HCT116 (cell line): Measurements from ENCODE around the gene ZNF576. TPM values are rescaled to one million over a fixed set of nuclear protein-coding genes. Genes with fewer than 3 reads are reported as not detected.

Experiments
- ATAC-seq: fragments of 200-7000 bp; cut with Tn5 transposase; 2 replicates; pipeline ENCODE4 v1.9.1; 2020; ENCODE audit warnings: mild to moderate bottlenecking, moderate library complexity
- BruUV-seq: library from RNA; stranded (reverse); fragments of 400-500 nt; replicated peaks from 2 replicates; lab custom pipeline; 2021; lab: Mats Ljungman, UMichigan
- CTCF ChIA-PET: fragments of 300-600 bp; sonication (Branson Sonifier 250); formaldehyde crosslinking; loops from one replicate; lab custom pipeline; 2021; ENCODE audit warnings: antibody characterized with exemption; lab: Charles Lee
- POLR2A ChIA-PET: fragments of 300-600, 350-600 bp; sonication (Branson Sonifier 250); formaldehyde crosslinking; loops from one replicate; lab custom pipeline; 2021; ENCODE audit warnings: antibody characterized with exemption; lab: Charles Lee
- RAD21 ChIA-PET, 2 experiments: fragments of 300-600 bp; sonication (Branson Sonifier 250); formaldehyde crosslinking; loops; one replicate each; lab custom pipeline; 2023; ENCODE audit warnings: low total read pairs in 2 of 2; ENCODE audit not compliant: uncharacterized antibody in 2 of 2, unreplicated experiment in 2 of 2, low non-redundant PET in 1 of 2; lab: Charles Lee
- DNase-seq: peaks from one replicate; pipeline ENCODE4 v3.0.0-alpha.2; 2010; ENCODE audit warnings: low read depth, low spot score
- H2AFZ ChIP-seq: fragments of 200-600 bp; shearing (Covaris generic), sonication (generic); 2 replicates; pipeline ENCODE4 v1.6.1; 2017; ENCODE audit warnings: low read depth, mixed run types, mixed read lengths, antibody characterized with exemption, low read length; ENCODE audit not compliant: poor library complexity, severe bottlenecking
- H3K27ac ChIP-seq: 2 replicates; pipeline ENCODE4 v1.5.1; 2012; ENCODE audit warnings: low read depth, low read length
- H3K27me3 ChIP-seq: fragments of 200-600 bp; sonication (generic); 2 replicates; pipeline ENCODE4 v1.6.1; 2016; ENCODE audit warnings: mixed run types, low read length, mixed read lengths; ENCODE audit not compliant: insufficient read depth
- H3K36me3 ChIP-seq, 2 experiments: fragments of 200-500 bp in 1 of 2; fragments of 200-600 bp in 1 of 2; sonication (Bioruptor generic) in 1 of 2; sonication (generic) in 1 of 2; 2 replicates each; pipeline versions ENCODE4 v1.5.1 to v1.6.1; 2014 to 2016; ENCODE audit warnings: low read length in 2 of 2, inconsistent platforms in 1 of 2, mixed read lengths in 1 of 2, mixed run types in 1 of 2; ENCODE audit not compliant: insufficient read depth in 2 of 2, control insufficient read depth in 1 of 2
- H3K4me1 ChIP-seq, 2 experiments: fragments of 200-600 bp in 1 of 2; sonication (generic) in 1 of 2; 2 replicates each; pipeline versions ENCODE4 v1.5.1 to v1.6.1; 2012 to 2017; ENCODE audit warnings: low read length in 2 of 2, inconsistent platforms in 1 of 2, mild to moderate bottlenecking in 1 of 2, mixed read lengths in 1 of 2, mixed run types in 1 of 2, moderate library complexity in 1 of 2; ENCODE audit not compliant: insufficient read depth in 2 of 2, control insufficient read depth in 1 of 2
- H3K4me2 ChIP-seq: fragments of 200-600 bp; sonication (generic); 2 replicates; pipeline ENCODE4 v1.6.1; 2017; ENCODE audit warnings: mixed run types, low read length, mixed read lengths
- H3K4me3 ChIP-seq, 2 experiments: fragments of 200-600 bp in 1 of 2; sonication (generic) in 1 of 2; replicated peaks in 1 of 2; 2 replicates each; pipeline ENCODE4 v1.5.1; 2011 to 2016; ENCODE audit warnings: low read length in 2 of 2, control low read depth in 1 of 2, low read depth in 1 of 2, mild to moderate bottlenecking in 1 of 2, mixed read lengths in 1 of 2, mixed run types in 1 of 2
- H3K79me2 ChIP-seq: fragments of 200-600 bp; sonication (generic); 2 replicates; pipeline ENCODE4 v1.6.1; 2017; ENCODE audit warnings: mild to moderate bottlenecking, mixed run types, low read length, moderate library complexity, mixed read lengths; ENCODE audit not compliant: insufficient read depth
- H3K9ac ChIP-seq: fragments of 200-600 bp; sonication (generic); 2 replicates; pipeline ENCODE4 v1.6.1; 2016; ENCODE audit warnings: low read length, mixed read lengths
- H3K9me2 ChIP-seq: fragments of 200-600 bp; sonication (generic), shearing (Covaris generic); 2 replicates; pipeline ENCODE4 v1.6.1; 2017; ENCODE audit warnings: mixed run types, mild to moderate bottlenecking, moderate library complexity; ENCODE audit not compliant: insufficient read depth
- H3K9me3 ChIP-seq, 2 experiments: fragments of 200-500 bp in 1 of 2; fragments of 200-600 bp in 1 of 2; sonication (Bioruptor generic) in 1 of 2; sonication (generic) in 1 of 2; 2 replicates each; pipeline ENCODE4 v1.6.1; 2014 to 2017; ENCODE audit warnings: low read length in 2 of 2, mixed read lengths in 2 of 2, inconsistent platforms in 1 of 2, low read depth in 1 of 2, mild to moderate bottlenecking in 1 of 2, mixed run types in 1 of 2, moderate library complexity in 1 of 2; ENCODE audit not compliant: control insufficient read depth in 1 of 2, insufficient read depth in 1 of 2
- H4K20me1 ChIP-seq: fragments of 200-600 bp; sonication (generic), shearing (Covaris generic); 2 replicates; pipeline ENCODE4 v1.6.1; 2017; ENCODE audit warnings: mixed run types, mild to moderate bottlenecking, moderate library complexity; ENCODE audit not compliant: insufficient read depth
- EGR1 ChIP-seq: IDR thresholded peaks from 2 replicates; pipeline ENCODE4 v1.6.1; 2012; ENCODE audit warnings: low read depth
- EZH2 ChIP-seq: fragments of 200-600 bp; sonication (generic); IDR thresholded peaks from 2 replicates; pipeline ENCODE4 v1.6.1; 2017; ENCODE audit warnings: antibody characterized with exemption, mixed run types
- POLR2AphosphoS5 ChIP-seq: IDR thresholded peaks from 2 replicates; pipeline ENCODE4 v1.6.1; 2011; ENCODE audit warnings: mild to moderate bottlenecking, low read depth, low read length, moderate library complexity
- RAD21 ChIP-seq: IDR thresholded peaks from 2 replicates; pipeline ENCODE4 v1.6.1; 2012; ENCODE audit warnings: low read depth, mild to moderate bottlenecking
- ZNF274 ChIP-seq: fragments of 200-500 bp; sonication (Bioruptor generic); IDR thresholded peaks from 2 replicates; pipeline ENCODE4 v1.6.1; 2014; ENCODE audit warnings: mild to moderate bottlenecking, low read depth, low read length, inconsistent platforms
- intact Hi-C: fragments of 100-400 bp; cut with micrococcal nuclease; formaldehyde crosslinking; loops from 2 replicates; pipeline ENCODE4 v1.10.0; 2022
- total RNA-seq: library from RNA; stranded (reverse); gene quantifications from one replicate; pipeline ENCODE4 v1.2.1, GENCODE V29; 2021; ENCODE audit not compliant: unreplicated experiment
- TF ChIP-seq, protein P1 (sequence below), 3 experiments: fragments of 200-600 bp in 1 of 3; sonication (generic) in 1 of 3; IDR thresholded peaks in 2 of 3; conservative IDR thresholded peaks in 1 of 3; 2 replicates each; pipeline ENCODE4 v1.5.1; 2012 to 2017; ENCODE audit warnings: low read depth in 2 of 3, low read length in 2 of 3, antibody characterized with exemption in 1 of 3, borderline replicate concordance in 1 of 3, control low read depth in 1 of 3, mild to moderate bottlenecking in 1 of 3, mixed read lengths in 1 of 3, mixed run types in 1 of 3, moderate library complexity in 1 of 3; ENCODE audit not compliant: insufficient read depth in 1 of 3

Gene ZNF576
- total RNA-seq, 1 experiment from 2014 or later = 11.2 TPM

- TF ChIP-seq, protein P1, sequence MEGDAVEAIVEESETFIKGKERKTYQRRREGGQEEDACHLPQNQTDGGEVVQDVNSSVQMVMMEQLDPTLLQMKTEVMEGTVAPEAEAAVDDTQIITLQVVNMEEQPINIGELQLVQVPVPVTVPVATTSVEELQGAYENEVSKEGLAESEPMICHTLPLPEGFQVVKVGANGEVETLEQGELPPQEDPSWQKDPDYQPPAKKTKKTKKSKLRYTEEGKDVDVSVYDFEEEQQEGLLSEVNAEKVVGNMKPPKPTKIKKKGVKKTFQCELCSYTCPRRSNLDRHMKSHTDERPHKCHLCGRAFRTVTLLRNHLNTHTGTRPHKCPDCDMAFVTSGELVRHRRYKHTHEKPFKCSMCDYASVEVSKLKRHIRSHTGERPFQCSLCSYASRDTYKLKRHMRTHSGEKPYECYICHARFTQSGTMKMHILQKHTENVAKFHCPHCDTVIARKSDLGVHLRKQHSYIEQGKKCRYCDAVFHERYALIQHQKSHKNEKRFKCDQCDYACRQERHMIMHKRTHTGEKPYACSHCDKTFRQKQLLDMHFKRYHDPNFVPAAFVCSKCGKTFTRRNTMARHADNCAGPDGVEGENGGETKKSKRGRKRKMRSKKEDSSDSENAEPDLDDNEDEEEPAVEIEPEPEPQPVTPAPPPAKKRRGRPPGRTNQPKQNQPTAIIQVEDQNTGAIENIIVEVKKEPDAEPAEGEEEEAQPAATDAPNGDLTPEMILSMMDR (IDR thresholded peaks at IDR 0.05 in 2 of 3, conservative IDR thresholded peaks at IDR 0.05 in 1 of 3; ENCODE audit: borderline replicate concordance in 1 of 3, insufficient read depth in 1 of 3, low read depth in 2 of 3, low read length in 2 of 3) = no peak
- TF ChIP-seq EZH2 (no peak), RAD21 (no peak), ZNF274 (no peak)
These were observed 23.1 kb downstream of the ZNF576 start, which contains the start of gene ZNF428 (continued) for GRCh38 chr19:43619262-43620060.

DNA sequence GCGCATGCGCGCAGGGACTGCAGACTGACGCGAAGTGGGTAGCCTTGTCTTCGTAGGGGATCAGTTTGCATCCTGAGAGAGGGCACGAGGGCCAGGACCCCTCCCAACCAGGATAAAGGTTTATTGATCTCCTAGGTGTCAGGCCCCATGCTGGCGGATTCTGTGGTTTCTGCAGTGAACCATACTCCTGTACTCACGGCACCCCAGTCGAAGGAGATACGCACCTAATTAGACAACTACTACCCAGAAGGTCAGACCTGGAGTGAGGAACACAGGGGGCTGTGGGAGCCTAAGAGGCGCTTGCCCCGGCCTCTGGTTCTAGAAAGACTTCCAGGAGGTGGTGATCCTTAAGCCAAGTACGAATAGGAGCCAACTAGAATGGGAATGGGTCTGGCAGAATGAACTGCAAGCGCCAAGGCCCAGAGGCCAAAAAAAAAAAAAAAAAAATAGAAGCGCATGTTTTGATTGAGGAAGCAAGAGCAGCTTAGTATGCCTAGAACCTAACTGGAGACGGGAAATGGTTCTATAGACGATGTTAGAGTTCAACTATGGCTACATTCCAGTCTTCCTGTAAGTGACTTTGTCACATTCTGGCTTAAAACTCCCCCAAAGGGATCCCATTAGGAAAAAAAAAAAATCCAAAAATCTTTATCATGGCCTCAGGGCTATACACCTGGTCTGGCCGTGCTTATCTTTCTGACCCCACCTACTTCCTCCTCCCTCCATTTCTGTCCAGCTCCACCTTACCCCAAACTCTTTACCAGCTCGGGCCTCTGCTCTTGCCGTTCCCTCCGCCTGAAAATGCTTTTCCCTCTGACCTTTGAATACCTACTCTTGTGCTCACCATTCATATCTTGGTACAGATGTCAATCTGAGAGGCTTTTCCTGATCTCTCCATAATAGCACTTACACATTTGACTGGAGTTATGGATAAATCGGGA is 23.9 kb downstream of the ZNF576 start:
- H3K9me3 ChIP-seq = no peaks in the 10 kb centered on the region
- peaks cover 19 to 39% of the 10 kb centered on the region in 2 experiments for H3K4me1 ChIP-seq
- H3K9me2 ChIP-seq = no peaks in the 10 kb centered on the region
- no peaks in the 10 kb centered on the region for H3K27me3 ChIP-seq
- H2AFZ ChIP-seq = no peak overlapping the region
- peak overlapping the region; percentile 72 for H3K9ac ChIP-seq
- ChIA-PET CTCF (no interaction called here), RAD21 (no interaction called here), POLR2A (no interaction called here)
- intact Hi-C loops = no loop called here
- no peaks in the 10 kb centered on the region for H3K36me3 ChIP-seq
- no peaks in the 10 kb centered on the region for H4K20me1 ChIP-seq
- TSS peak; percentile 82 for BruUV-seq
- TF ChIP-seq EGR1 (no peak), POLR2AphosphoS5 (peak; percentile 20; the same call in 1 of the 2 replicates)
- H3K27ac ChIP-seq = peak overlapping the region; percentile 91
- peak overlapping the region; percentile 99 for H3K4me2 ChIP-seq
- peaks cover 27% of the 10 kb centered on the region for H3K79me2 ChIP-seq
- ATAC-seq = no peak
- peak overlapping the region; percentile 77 to 84 for H3K4me3 ChIP-seq
- no peak for DNase-seq
